ENCODE results near the gene NOXO1.

The NOXO1 gene

GRCh38 chr16:1971796-1972489 is 9.3 kb downstream of the NOXO1 start, which contains the start of gene TBL3:
TBL3 (plus strand) TSS chr16:1972053; CDS start chr16:1972165, 112 bp downstream.
- TF ChIP-seq CTCF (IDR thresholded peaks at IDR 0.05; ENCODE audit: low read depth, low read length, missing control alignments): no peak
- peak within 1 kb of the TSS; percentile 78 for H3K27ac ChIP-seq
- in situ Hi-C loops (cut with HindIII; ENCODE audit: low pct_ligation_motif_present, low sequenced_read_pairs): no loop called here
- no peaks in the 10 kb centered on the region for H3K27me3 ChIP-seq (replicated peaks)
- peaks cover 29% of the 10 kb centered on the region for H3K36me3 ChIP-seq (replicated peaks)
- DNase-seq: peak; percentile 87
- peak within 1 kb of the TSS; percentile 91 for H3K4me3 ChIP-seq (ENCODE audit: low read depth, low read length)

- TF ChIP-seq CTCF (IDR thresholded peaks at IDR 0.05; ENCODE audit: low read depth, low read length, missing control alignments): no peak
- no peak for DNase-seq
- in situ Hi-C loops (cut with HindIII; ENCODE audit: low pct_ligation_motif_present, low sequenced_read_pairs): no loop called here
- Histone ChIP-seq H3K4me3 (ENCODE audit: low read depth, low read length) (no peak overlapping the region), H3K27ac (no peak overlapping the region), H3K27me3 (replicated peaks) (no peaks in the 10 kb centered on the region), H3K36me3 (replicated peaks) (peaks cover 9% of the 10 kb centered on the region)
Observed at GRCh38 chr16:1968146-1968953, 12.9 kb downstream of the NOXO1 start.

GRCh38 chr16:1966460-1966859 is 14.8 kb downstream of the NOXO1 start, which contains the start of gene RNF151:
RNF151 (plus strand) TSS chr16:1966856; CDS start chr16:1966882, 26 bp downstream.
- Histone ChIP-seq H3K36me3 (replicated peaks) (peaks cover 27% of the 10 kb centered on the region), H3K27ac (no peak within 1 kb of the TSS), H3K4me3 (ENCODE audit: low read depth, low read length) (peak within 1 kb of the TSS; percentile 93), H3K27me3 (replicated peaks) (no peaks in the 10 kb centered on the region)
- no peak for TF ChIP-seq CTCF (IDR thresholded peaks at IDR 0.05; ENCODE audit: low read depth, low read length, missing control alignments)
- in situ Hi-C loops (cut with HindIII; ENCODE audit: low pct_ligation_motif_present, low sequenced_read_pairs): no loop called here
- no peak for DNase-seq

- Histone ChIP-seq H3K27me3 (replicated peaks) (no peaks in the 10 kb centered on the region), H3K27ac (peak overlapping the region; percentile 88), H3K36me3 (replicated peaks) (peaks cover 32% of the 10 kb centered on the region), H3K4me3 (ENCODE audit: low read depth, low read length) (peak overlapping the region; percentile 93)
- in situ Hi-C loops (cut with HindIII; ENCODE audit: low pct_ligation_motif_present, low sequenced_read_pairs): no loop called here
- TF ChIP-seq CTCF (IDR thresholded peaks at IDR 0.05; ENCODE audit: low read depth, low read length, missing control alignments): no peak
- no peak for DNase-seq
Observed at GRCh38 chr16:1965396-1966001, 15.8 kb downstream of the NOXO1 start.

- Histone ChIP-seq H3K27me3 (replicated peaks) (no peaks in the 10 kb centered on the region), H3K36me3 (replicated peaks) (peaks cover 32% of the 10 kb centered on the region), H3K4me3 (ENCODE audit: low read depth, low read length) (peak within 1 kb of the TSS; percentile 93), H3K27ac (peak within 1 kb of the TSS; percentile 88)
- in situ Hi-C loops (cut with HindIII; ENCODE audit: low pct_ligation_motif_present, low sequenced_read_pairs): no loop called here
- peak; percentile 99 for DNase-seq
- no peak for TF ChIP-seq CTCF (IDR thresholded peaks at IDR 0.05; ENCODE audit: low read depth, low read length, missing control alignments)
Observed at GRCh38 chr16:1964506-1965395, 16.5 kb downstream of the NOXO1 start, which contains the start of gene RPS2. RPS2 (minus strand) TSS chr16:1964826; CDS start chr16:1964625, 201 bp downstream.

All from brain microvascular endothelial cell (primary cell).